ENCODE measurements around the gene NDUFAF2. TPM values are rescaled to one million over a fixed set of nuclear protein-coding genes. Genes with fewer than 3 reads are reported as not detected.

Gene NDUFAF2, protein sequence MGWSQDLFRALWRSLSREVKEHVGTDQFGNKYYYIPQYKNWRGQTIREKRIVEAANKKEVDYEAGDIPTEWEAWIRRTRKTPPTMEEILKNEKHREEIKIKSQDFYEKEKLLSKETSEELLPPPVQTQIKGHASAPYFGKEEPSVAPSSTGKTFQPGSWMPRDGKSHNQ
- 10 to 100 TPM; 17.1 to 21.4 TPM for total RNA-seq

DNA sequence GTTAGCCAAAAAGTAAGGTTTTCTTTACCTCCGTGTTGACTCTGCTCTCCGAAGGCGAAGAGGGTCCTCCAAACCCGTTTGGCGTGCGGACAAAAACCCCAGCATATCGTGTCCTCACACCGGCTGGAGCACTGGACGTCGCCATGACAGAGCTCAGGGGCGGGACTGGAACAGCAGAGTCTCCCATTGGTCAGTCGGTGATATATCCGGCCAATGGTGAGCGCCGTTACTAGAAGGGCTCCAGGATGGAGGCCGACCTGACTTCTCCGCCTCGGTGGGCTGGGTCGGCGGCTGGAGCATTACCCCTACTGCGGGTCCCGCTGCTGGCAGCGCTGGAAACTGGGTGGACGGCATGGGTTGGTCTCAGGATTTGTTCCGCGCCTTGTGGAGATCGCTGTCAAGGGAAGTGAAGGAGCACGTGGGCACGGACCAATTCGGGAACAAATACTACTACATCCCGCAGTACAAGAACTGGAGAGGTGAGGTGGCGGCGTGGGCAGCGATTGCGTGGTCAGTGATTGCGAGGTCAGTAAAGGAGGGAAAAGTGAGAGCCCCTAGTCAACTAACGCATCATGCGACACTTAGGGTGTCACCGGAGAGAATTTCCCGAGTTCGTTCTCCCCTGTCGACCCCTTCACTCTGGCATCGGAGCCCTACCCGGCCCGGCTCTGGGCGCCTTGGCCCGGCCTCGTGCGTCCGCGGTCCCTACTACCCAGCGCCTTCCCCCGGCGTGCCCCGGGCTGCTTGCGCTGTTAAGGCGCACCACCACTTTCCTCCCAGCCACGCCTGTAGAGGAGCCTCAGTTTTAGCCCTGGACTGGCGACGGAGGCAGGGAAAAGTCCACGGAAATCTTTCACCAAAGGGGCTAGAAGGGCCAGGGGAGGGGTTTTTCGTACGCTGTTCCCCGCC lies at the start of gene NDUFAF2, which contains the start of gene ERCC8:
Gene NDUFAF2 (plus strand): TSS at position 302 of the 909 bp plus-strand sequence. CDS start 51 bp downstream, at position 353.
Gene ERCC8 (minus strand): TSS at position 167 of the 909 bp plus-strand sequence. CDS start 62 bp downstream, at position 105.
- CTCF ChIA-PET: interaction anchor here (0.8 to 1.6 kb wide), 5 partner anchors 13 to 267 kb away, joined by 3 to 6 read pairs (median 4); partner anchors contain the start of gene DEPDC1B
- Mint-ChIP-seq H3K27me3 (ENCODE audit: low read depth) (no peaks in the 10 kb centered on the region), H3K4me3 (no peak within 1 kb of the TSS), H3K9me3 (ENCODE audit: insufficient read depth) (no peaks in the 10 kb centered on the region), H3K27ac (no peak within 1 kb of the TSS), H3K4me1 (ENCODE audit: low read depth) (peaks cover 13% of the 10 kb centered on the region), H3K36me3 (ENCODE audit: low read depth) (peaks cover 5% of the 10 kb centered on the region)
- DNase-seq: peak; percentile 92
- ATAC-seq: peak; percentile 99
- POLR2A ChIA-PET: interaction anchor here (0.6 to 1.4 kb wide), 4 partner anchors 14 to 333 kb away, joined by 3 read pairs; partner anchors contain the start of gene DEPDC1B

DNA sequence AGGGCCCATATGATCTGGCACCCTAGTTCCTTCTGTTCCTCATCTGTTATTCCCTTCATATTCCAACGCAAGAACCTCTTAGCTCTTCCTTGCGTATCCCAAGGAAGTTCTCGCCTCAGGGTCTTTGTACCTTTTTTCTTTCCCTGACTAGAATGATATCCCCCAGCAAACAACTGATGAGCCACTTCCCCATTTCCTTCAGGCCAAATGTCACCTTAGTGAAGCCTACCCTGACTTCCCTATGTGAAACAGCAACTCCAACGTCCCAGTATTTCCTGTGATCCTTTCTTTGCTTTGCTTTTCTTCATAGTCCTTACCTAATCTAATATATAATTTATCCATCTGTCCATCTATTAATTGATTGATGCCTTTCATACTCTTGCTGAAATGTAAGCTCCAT lies 48.0 kb upstream of the NDUFAF2 start:
- Mint-ChIP-seq H3K27ac (no peak overlapping the region), H3K4me1 (ENCODE audit: low read depth) (no peaks in the 10 kb centered on the region), H3K36me3 (ENCODE audit: low read depth) (peaks cover 22% of the 10 kb centered on the region), H3K9me3 (ENCODE audit: insufficient read depth) (no peaks in the 10 kb centered on the region), H3K27me3 (ENCODE audit: low read depth) (no peaks in the 10 kb centered on the region), H3K4me3 (no peak overlapping the region)
- DNase-seq (no peak), ATAC-seq (no peak)
- ChIA-PET POLR2A (no interaction called here), CTCF (no interaction called here)

DNA sequence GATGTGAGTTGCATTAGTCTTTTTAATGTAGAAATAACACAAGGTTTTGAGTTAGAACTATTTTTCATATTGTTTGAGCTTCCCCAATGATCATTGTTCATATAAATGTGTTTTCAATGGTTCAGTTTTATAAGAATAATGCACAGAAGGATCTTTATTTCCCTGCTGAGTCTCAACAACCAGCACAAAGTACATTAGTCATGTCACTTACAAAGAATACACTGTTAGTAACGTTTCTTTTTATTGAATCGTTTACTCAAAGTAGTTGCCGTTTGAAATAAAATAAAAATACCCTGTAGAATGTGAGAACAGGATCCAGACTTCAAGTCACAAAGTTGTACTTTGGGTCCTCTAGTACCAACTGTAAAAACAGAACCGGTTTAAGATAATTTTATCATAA lies 41.6 kb upstream of the NDUFAF2 start:
- peaks cover 2% of the 10 kb centered on the region for H3K36me3 Mint-ChIP-seq (ENCODE audit: low read depth)
- H3K9me3 Mint-ChIP-seq (ENCODE audit: insufficient read depth): no peaks in the 10 kb centered on the region
- no peak overlapping the region for H3K27ac Mint-ChIP-seq
- ChIA-PET CTCF (no interaction called here), POLR2A (no interaction called here)
- no peak overlapping the region for H3K4me3 Mint-ChIP-seq
- no peaks in the 10 kb centered on the region for H3K27me3 Mint-ChIP-seq (ENCODE audit: low read depth)
- ATAC-seq (no peak), DNase-seq (no peak)
- H3K4me1 Mint-ChIP-seq (ENCODE audit: low read depth): peaks cover 6% of the 10 kb centered on the region

DNA sequence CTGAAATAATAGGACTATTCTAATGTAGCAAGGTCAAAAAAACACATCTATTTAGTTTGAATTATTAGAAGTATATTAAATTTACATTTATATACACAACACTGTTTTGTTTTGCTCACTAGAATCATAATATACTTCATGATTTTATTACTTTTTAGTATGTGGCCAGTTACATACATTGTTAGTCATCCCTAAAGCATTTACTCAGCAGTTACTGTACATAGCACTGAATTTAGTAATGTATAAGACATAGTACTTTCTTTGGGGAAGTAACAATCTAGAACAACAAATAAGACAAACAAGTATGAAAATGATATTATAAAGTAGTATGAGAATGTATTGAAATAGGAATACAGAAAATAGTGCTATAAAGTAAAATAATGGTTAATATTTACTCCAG lies 28.4 kb upstream of the NDUFAF2 start:
- ChIA-PET POLR2A (no interaction called here), CTCF (no interaction called here)
- no peak for DNase-seq
- Mint-ChIP-seq H3K4me1 (ENCODE audit: low read depth) (no peaks in the 10 kb centered on the region), H3K9me3 (ENCODE audit: insufficient read depth) (no peaks in the 10 kb centered on the region), H3K27ac (no peak overlapping the region), H3K4me3 (no peak overlapping the region), H3K36me3 (ENCODE audit: low read depth) (peaks cover 28% of the 10 kb centered on the region), H3K27me3 (ENCODE audit: low read depth) (no peaks in the 10 kb centered on the region)
- no peak for ATAC-seq

DNA sequence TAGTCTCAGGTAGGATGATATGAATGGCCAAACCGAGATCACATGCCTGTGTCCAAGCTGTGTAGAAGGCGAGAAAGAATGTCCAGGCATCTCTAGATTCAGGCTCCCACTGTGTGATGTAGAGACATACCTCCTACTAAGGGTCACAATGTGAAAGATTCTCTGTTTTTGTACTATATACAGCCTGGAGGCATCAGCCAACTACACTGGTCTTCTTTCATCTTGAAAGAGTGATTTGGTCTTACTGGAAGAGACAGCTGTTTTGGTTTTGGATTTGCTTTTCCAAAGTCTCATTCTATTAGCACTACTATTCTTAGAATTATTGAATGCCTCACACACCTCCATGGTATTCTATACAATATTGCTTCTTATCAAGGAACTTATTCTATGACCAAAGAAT lies 26.5 kb upstream of the NDUFAF2 start:
- CTCF ChIA-PET: no interaction called here
- no peaks in the 10 kb centered on the region for H3K4me1 Mint-ChIP-seq (ENCODE audit: low read depth)
- H3K27me3 Mint-ChIP-seq (ENCODE audit: low read depth): no peaks in the 10 kb centered on the region
- POLR2A ChIA-PET: no interaction called here
- H3K4me3 Mint-ChIP-seq: no peak overlapping the region
- H3K36me3 Mint-ChIP-seq (ENCODE audit: low read depth): peaks cover 24% of the 10 kb centered on the region
- H3K27ac Mint-ChIP-seq: no peak overlapping the region
- ATAC-seq (no peak), DNase-seq (no peak)
- H3K9me3 Mint-ChIP-seq (ENCODE audit: insufficient read depth): no peaks in the 10 kb centered on the region

DNA sequence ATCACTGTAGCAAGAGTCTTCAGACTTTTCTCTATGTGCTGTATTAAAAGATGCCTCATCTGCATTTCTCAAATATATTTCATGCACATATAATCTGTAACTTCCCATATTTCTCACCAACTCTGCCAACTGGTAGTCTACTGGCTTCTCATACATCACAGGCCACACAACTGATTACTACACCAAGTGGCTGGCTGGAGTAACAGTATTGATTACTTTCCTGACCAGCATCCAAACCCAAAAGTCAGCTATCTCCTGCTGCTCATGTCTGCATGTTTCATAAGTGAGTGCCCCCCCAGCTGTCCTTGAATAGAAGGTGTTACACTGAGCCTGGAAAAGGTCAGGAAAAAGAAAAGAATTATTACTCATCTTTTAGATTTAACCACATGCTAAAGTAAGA lies 17.6 kb upstream of the NDUFAF2 start:
- ATAC-seq: no peak
- H3K4me3 Mint-ChIP-seq: no peak overlapping the region
- no peak for DNase-seq
- ChIA-PET CTCF (interaction anchor here (1.2 to 1.9 kb wide), 2 partner anchors 17 to 31 kb away, joined by 4 to 6 read pairs; partner anchors contain the start of genes ERCC8 and NDUFAF2), POLR2A (no interaction called here)
- peaks cover 7% of the 10 kb centered on the region for H3K36me3 Mint-ChIP-seq (ENCODE audit: low read depth)
- H3K27ac Mint-ChIP-seq: no peak overlapping the region
- H3K4me1 Mint-ChIP-seq (ENCODE audit: low read depth): peaks cover 2% of the 10 kb centered on the region
- H3K9me3 Mint-ChIP-seq (ENCODE audit: insufficient read depth): no peaks in the 10 kb centered on the region
- H3K27me3 Mint-ChIP-seq (ENCODE audit: low read depth): no peaks in the 10 kb centered on the region

DNA sequence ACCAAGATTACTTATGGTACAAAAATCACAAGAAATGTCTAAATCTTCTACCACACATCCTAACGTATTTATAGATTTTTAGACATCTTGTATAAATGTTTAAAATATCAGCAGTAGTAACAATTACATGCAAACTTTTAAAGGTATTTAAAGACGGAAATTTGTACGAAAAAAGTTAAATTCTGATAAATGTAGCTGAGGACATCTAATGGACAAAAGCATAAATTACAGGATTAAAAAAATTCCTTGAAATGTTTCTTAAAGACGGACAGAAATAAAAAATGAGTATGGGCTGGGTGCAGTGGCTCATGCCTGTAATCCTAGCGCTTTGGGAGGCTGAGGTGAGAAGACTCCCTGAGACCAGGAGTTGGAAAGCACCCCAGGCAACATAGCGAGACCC lies 16.0 kb upstream of the NDUFAF2 start:
- ChIA-PET CTCF (no interaction called here), POLR2A (no interaction called here)
- H3K27ac Mint-ChIP-seq: no peak overlapping the region
- no peaks in the 10 kb centered on the region for H3K27me3 Mint-ChIP-seq (ENCODE audit: low read depth)
- ATAC-seq (no peak), DNase-seq (no peak)
- peaks cover 2% of the 10 kb centered on the region for H3K4me1 Mint-ChIP-seq (ENCODE audit: low read depth)
- H3K9me3 Mint-ChIP-seq (ENCODE audit: insufficient read depth): no peaks in the 10 kb centered on the region
- no peak overlapping the region for H3K4me3 Mint-ChIP-seq
- peaks cover 7% of the 10 kb centered on the region for H3K36me3 Mint-ChIP-seq (ENCODE audit: low read depth)

DNA sequence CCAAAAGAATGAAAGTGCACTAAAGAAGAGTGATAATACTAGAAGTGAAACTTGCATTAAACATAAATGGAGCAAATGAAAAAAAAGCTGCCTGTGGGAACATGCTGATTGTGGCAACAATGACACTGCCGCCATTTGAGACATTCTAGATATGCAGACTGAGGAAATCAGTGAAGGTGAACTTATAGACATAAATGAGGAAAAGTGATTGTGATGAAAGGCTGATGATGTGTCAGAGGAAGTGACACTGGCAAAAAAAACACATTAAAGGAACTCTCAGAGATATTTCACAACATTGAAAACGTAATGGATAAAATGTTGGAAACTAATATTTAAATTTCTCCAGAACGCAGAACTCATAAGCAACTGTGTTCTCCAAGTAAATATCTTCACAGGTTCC lies 1.4 kb upstream of the NDUFAF2 start:
- peaks cover 4% of the 10 kb centered on the region for H3K36me3 Mint-ChIP-seq (ENCODE audit: low read depth)
- H3K4me3 Mint-ChIP-seq: no peak overlapping the region
- ChIA-PET CTCF (interaction anchor here (0.9 to 1.2 kb wide), 2 partner anchors 10 to 16 kb away, joined by 3 to 4 read pairs; no protein-coding TSS in a partner anchor), POLR2A (no interaction called here)
- H3K4me1 Mint-ChIP-seq (ENCODE audit: low read depth): peaks cover 13% of the 10 kb centered on the region
- no peak overlapping the region for H3K27ac Mint-ChIP-seq
- no peaks in the 10 kb centered on the region for H3K9me3 Mint-ChIP-seq (ENCODE audit: insufficient read depth)
- DNase-seq: no peak
- no peaks in the 10 kb centered on the region for H3K27me3 Mint-ChIP-seq (ENCODE audit: low read depth)
- ATAC-seq: no peak

DNA sequence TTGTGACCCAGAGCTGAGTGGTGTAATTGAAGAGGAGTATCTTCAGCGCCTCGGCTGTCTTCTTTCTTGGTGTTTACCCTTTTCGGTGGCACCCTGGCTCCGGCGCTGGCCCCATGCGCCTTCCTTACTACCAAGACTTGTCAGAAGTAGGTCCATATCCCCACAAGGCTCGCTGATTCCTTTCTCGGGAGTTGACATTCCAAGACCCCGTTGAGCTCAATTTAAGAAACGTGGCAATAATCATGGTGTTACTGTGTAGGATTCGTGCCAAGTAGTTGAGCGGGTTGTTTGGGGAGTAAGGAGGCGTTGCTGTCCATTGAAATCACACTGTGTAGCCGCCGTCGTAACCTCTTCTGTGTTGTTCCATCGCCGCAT lies 795 bp downstream of the NDUFAF2 start:
- DNase-seq (peak; percentile 48), ATAC-seq (peak; percentile 21)
- POLR2A ChIA-PET: interaction anchor here (0.6 to 1.4 kb wide), 2 partner anchors 246 to 332 kb away, joined by 3 read pairs; partner anchors contain the start of gene DEPDC1B
- CTCF ChIA-PET: interaction anchor here (1.5 to 1.6 kb wide), 4 partner anchors 13 to 257 kb away, joined by 3 to 6 read pairs (median 5); partner anchors contain the start of gene DEPDC1B
- no peaks in the 10 kb centered on the region for H3K9me3 Mint-ChIP-seq (ENCODE audit: insufficient read depth)
- no peaks in the 10 kb centered on the region for H3K27me3 Mint-ChIP-seq (ENCODE audit: low read depth)
- no peak overlapping the region for H3K27ac Mint-ChIP-seq
- H3K36me3 Mint-ChIP-seq (ENCODE audit: low read depth): peaks cover 5% of the 10 kb centered on the region
- H3K4me3 Mint-ChIP-seq: no peak overlapping the region
- peaks cover 13% of the 10 kb centered on the region for H3K4me1 Mint-ChIP-seq (ENCODE audit: low read depth)

DNA sequence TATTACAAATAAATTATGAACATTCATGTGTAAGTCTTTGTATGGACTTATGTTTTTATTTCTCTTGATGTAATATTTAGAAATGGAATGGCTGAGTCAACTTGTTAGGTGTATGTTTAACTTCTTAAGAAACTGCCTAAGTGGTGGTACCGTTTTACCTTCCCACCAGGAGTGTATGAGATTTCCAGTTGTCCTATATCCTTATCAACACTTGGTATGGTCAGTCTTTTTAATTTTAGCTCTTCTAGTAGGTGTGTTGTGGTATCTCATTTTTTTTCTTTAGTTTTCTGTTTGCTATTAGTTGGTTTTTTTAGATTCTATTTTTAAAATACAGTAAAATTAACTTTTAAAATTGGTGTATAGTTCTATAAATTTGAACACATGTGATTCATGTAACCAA lies 3.7 kb downstream of the NDUFAF2 start:
- Mint-ChIP-seq H3K4me1 (ENCODE audit: low read depth) (peaks cover 13% of the 10 kb centered on the region), H3K36me3 (ENCODE audit: low read depth) (peaks cover 5% of the 10 kb centered on the region), H3K27me3 (ENCODE audit: low read depth) (no peaks in the 10 kb centered on the region), H3K27ac (no peak overlapping the region), H3K4me3 (no peak overlapping the region), H3K9me3 (ENCODE audit: insufficient read depth) (no peaks in the 10 kb centered on the region)
- ATAC-seq: no peak
- ChIA-PET POLR2A (no interaction called here), CTCF (no interaction called here)
- DNase-seq: no peak

DNA sequence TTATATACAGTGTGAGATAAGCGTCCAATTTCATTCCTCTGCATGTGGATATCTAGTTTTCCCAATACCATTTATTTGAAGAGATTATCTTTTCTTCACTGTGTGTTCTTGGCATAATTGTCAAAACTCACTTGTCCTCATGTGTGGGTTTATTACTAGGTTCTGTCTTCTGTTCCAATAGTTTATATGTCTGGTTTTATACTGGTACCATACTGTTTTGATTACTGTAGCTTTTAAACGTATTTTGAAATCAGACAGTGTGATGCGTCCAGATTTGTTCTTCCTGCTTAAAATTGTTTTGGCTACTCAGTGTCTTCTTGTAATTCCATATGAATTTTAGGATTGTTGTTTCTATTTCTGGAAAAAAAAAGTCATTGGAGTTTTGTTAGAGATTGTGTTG lies 10.2 kb downstream of the NDUFAF2 start:
- peaks cover 7% of the 10 kb centered on the region for H3K9me3 Mint-ChIP-seq (ENCODE audit: insufficient read depth)
- ATAC-seq (no peak), DNase-seq (no peak)
- no peak overlapping the region for H3K4me3 Mint-ChIP-seq
- POLR2A ChIA-PET: no interaction called here
- CTCF ChIA-PET: no interaction called here
- H3K27ac Mint-ChIP-seq: no peak overlapping the region
- H3K36me3 Mint-ChIP-seq (ENCODE audit: low read depth): peaks cover 2% of the 10 kb centered on the region
- no peaks in the 10 kb centered on the region for H3K27me3 Mint-ChIP-seq (ENCODE audit: low read depth)
- H3K4me1 Mint-ChIP-seq (ENCODE audit: low read depth): no peaks in the 10 kb centered on the region

DNA sequence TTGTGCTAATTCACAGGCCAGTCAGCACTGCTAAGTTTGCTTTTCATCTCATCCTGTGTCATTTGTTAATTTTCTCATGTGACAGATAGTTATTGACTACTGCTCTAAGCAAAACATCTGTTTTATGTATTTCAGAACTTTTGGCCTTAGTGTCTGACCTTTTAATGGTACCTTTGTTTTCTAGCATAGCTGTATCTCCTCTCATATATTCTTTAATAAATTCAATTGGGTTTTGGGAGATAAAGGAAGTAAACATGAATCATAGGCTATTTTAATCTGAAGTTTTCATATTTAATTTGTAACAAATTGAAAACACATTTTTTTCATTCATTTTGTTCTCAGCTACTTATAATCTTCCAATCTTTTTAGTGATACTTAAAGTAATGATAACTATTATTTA lies 13.1 kb downstream of the NDUFAF2 start:
- CTCF ChIA-PET: interaction anchor here (1.1 to 1.5 kb wide), 4 partner anchors 11 to 701 kb away, joined by 3 to 7 read pairs (median 5); partner anchors contain the start of genes ERCC8 and NDUFAF2
- no peak overlapping the region for H3K27ac Mint-ChIP-seq
- ATAC-seq (no peak), DNase-seq (no peak)
- no peaks in the 10 kb centered on the region for H3K27me3 Mint-ChIP-seq (ENCODE audit: low read depth)
- H3K9me3 Mint-ChIP-seq (ENCODE audit: insufficient read depth): peaks cover 7% of the 10 kb centered on the region
- POLR2A ChIA-PET: interaction anchor here (1.0 kb wide), 1 partner anchor 374 kb away, joined by 3 read pairs; no protein-coding TSS in a partner anchor
- no peaks in the 10 kb centered on the region for H3K4me1 Mint-ChIP-seq (ENCODE audit: low read depth)
- peaks cover 2% of the 10 kb centered on the region for H3K36me3 Mint-ChIP-seq (ENCODE audit: low read depth)
- H3K4me3 Mint-ChIP-seq: no peak overlapping the region
